ENCODE measurements around the gene LAYN. TPM values are rescaled to one million over a fixed set of nuclear protein-coding genes. Genes with fewer than 3 reads are reported as not detected.

Gene LAYN
- total and polyA plus RNA-seq, 9 of the 15 experiments (the other 6 are each of a cell fraction or from before 2014, with no cell fraction given) = not detected

- ATAC-seq (no peak), DNase-seq (ENCODE audit: extremely low read depth in 1 of 4, low spot score in 3 of 4) (no peak), FAIRE-seq (no peak)
- Histone ChIP-seq H3K4me1 (replicated peaks in 1 of 2; ENCODE audit: control insufficient read depth in 2 of 2, insufficient read depth in 2 of 2, low read length in 2 of 2) (no peaks in the 10 kb centered on the region), H2AFZ (ENCODE audit: low read depth, low read length) (no peak overlapping the region), H3K27me3 (ENCODE audit: control insufficient read depth in 2 of 2, insufficient read depth in 2 of 2, low read length in 2 of 2) (no peaks in the 10 kb centered on the region), H3K9me1 (ENCODE audit: control insufficient read depth, insufficient read depth, low read length) (no peaks in the 10 kb centered on the region), H3K4me2 (ENCODE audit: insufficient read depth, low read length) (no peak overlapping the region), H3K9ac (ENCODE audit: insufficient read depth in 1 of 2, low read depth in 2 of 2, low read length in 2 of 2) (no peak overlapping the region), H3K9me3 (replicated peaks; ENCODE audit: control insufficient read depth, insufficient read depth, low read depth, low read length) (no peaks in the 10 kb centered on the region), H3K4me3 (no peak overlapping the region), H3K36me3 (ENCODE audit: control insufficient read depth, insufficient read depth, low read length) (no peaks in the 10 kb centered on the region), H3K79me2 (ENCODE audit: control insufficient read depth, insufficient read depth, low read length) (no peaks in the 10 kb centered on the region), H3K27ac (ENCODE audit: extremely low read depth, low read depth, low read length) (no peak overlapping the region), H4K20me1 (replicated peaks; ENCODE audit: control insufficient read depth, insufficient read depth, low read length) (no peaks in the 10 kb centered on the region)
- ChIA-PET CTCF (ENCODE audit: low intra/inter-chr PET ratio) (no interaction called here), POLR2A (no interaction called here)
- in situ Hi-C loops (cut with MboI) = no loop called here
- WGBS (ENCODE audit: insufficient coverage, low coverage, missing lambda C conversion rate) = 5% methylated on average over 1 of the region's 1 CpG
- TF ChIP-seq FOXP4 (CRISPR knock-in tag; IDR thresholded peaks at IDR 0.05; ENCODE audit: borderline replicate concordance) (no peak), SLC30A9 (CRISPR knock-in tag; IDR thresholded peaks at IDR 0.05) (no peak), ZNF609 (CRISPR knock-in tag; IDR thresholded peaks at IDR 0.05; ENCODE audit: borderline replicate concordance) (no peak), SMARCA5 (IDR thresholded peaks at IDR 0.05) (no peak), ZC3H11A (IDR thresholded peaks at IDR 0.05; ENCODE audit: low read depth, low read length) (no peak), MBD2 (IDR thresholded peaks at IDR 0.05; ENCODE audit: borderline replicate concordance, low read depth) (no peak), CBFA2T3 (IDR thresholded peaks at IDR 0.05) (no peak), MXD1 (CRISPR knock-in tag; IDR thresholded peaks at IDR 0.05; ENCODE audit: borderline replicate concordance, poor library complexity, severe bottlenecking) (no peak)
- intact Hi-C loops (cut with micrococcal nuclease) = no loop called here
- BruUV-seq (replicated peaks) = no TSS peak
Observed at GRCh38 chr11:111502611-111503010, 37.9 kb upstream of the LAYN start.

Data from K562 (cell line).